Measurements from ENCODE around the gene PVR. TPM values are rescaled to one million over a fixed set of nuclear protein-coding genes. Genes with fewer than 3 reads are reported as not detected.
A peak's percentile ranks its signal among the peaks of the same experiment; 100 is the strongest.

PVR gene
- total and polyA plus RNA-seq, 9 of the 15 experiments (the other 6 are each of a cell fraction or from before 2014, with no cell fraction given) = 0.89 to 14.5 (median 9.8) TPM

- TF ChIP-seq JUN (IDR thresholded peaks at IDR 0.05; ENCODE audit: borderline replicate concordance, low read depth, low read length) (peak; percentile 47; the same call in 1 of the 2 replicates), JUN (CRISPR knock-in tag; IDR thresholded peaks at IDR 0.05; ENCODE audit: borderline replicate concordance) (no peak), KDM1A (IDR thresholded peaks at IDR 0.05) (peak; percentile 39 to 69; a peak in 3 of 4 replicates), CTCFL (IDR thresholded peaks at IDR 0.05; ENCODE audit: borderline replicate concordance, insufficient read depth, low read depth, low read length, poor library complexity, severe bottlenecking) (no peak), CREM (IDR thresholded peaks at IDR 0.05; ENCODE audit: low read depth) (peak; percentile 34; the same call in 1 of the 2 replicates), ZNF24 (IDR thresholded peaks at IDR 0.05) (no peak), HOXB6 (CRISPR knock-in tag; IDR thresholded peaks at IDR 0.05; ENCODE audit: borderline replicate concordance) (no peak), PHF20 (IDR thresholded peaks at IDR 0.05; ENCODE audit: partially characterized antibody) (no peak), TSHZ1 (CRISPR knock-in tag; IDR thresholded peaks at IDR 0.05) (no peak), MEF2D (tag; conservative IDR thresholded peaks at IDR 0.05; ENCODE audit: low read depth) (no peak), U2AF2 (optimal IDR thresholded peaks at IDR 0.05; ENCODE audit: low read depth, low read length) (no peak), ZBTB7A (IDR thresholded peaks at IDR 0.05; ENCODE audit: borderline replicate concordance, control insufficient read depth, low read depth, low read length) (peak; percentile 91; the same call in 1 of the 2 replicates), TAF9B (IDR thresholded peaks at IDR 0.05; ENCODE audit: partially characterized antibody) (no peak), SMC3 (conservative IDR thresholded peaks at IDR 0.05; ENCODE audit: insufficient read depth, low read depth, low read length) (peak; percentile 72), SRSF3 (IDR thresholded peaks at IDR 0.05; ENCODE audit: insufficient read depth, low read length) (no peak), BHLHE40 (IDR thresholded peaks at IDR 0.05; ENCODE audit: low read length) (no peak), DEAF1 (CRISPR knock-in tag; IDR thresholded peaks at IDR 0.05) (peak; percentile 74), NKRF (IDR thresholded peaks at IDR 0.05; ENCODE audit: borderline replicate concordance) (no peak)
Observed at GRCh38 chr19:44689290-44690130, 45.8 kb downstream of the PVR start (continued).
